Prostate gland (tissue), 2 donors: ENCODE data around the gene TMEM229A. TPM values are rescaled to one million over a fixed set of nuclear protein-coding genes. Genes with fewer than 3 reads are reported as not detected.

Source experiments
- DNase-seq: peaks from one replicate; pipeline ENCODE4 v3.0.0-alpha.2; 2019; ENCODE audit warnings: low spot score
- H3K27ac ChIP-seq, 2 donors: fragments of 200-600 bp; sonication (generic); 2 replicates each; pipeline ENCODE4 v1.5.1; 2017 to 2019
- H3K27me3 ChIP-seq: fragments of 200-600 bp; sonication (generic); replicated peaks from 2 replicates; pipeline ENCODE4 v1.5.1; 2019; ENCODE audit not compliant: insufficient read depth
- H3K36me3 ChIP-seq, 2 donors: fragments of 200-600 bp; sonication (generic); 1 replicate in 1 of 2; 2 replicates in 1 of 2; pipeline versions ENCODE4 v1.5.1 to v1.8.1; 2017 to 2019
- H3K4me1 ChIP-seq: fragments of 200-600 bp; sonication (generic); replicated peaks from 2 replicates; pipeline ENCODE4 v1.5.1; 2019
- H3K4me3 ChIP-seq, 2 donors: fragments of 200-600 bp; sonication (generic); 2 replicates each; pipeline ENCODE4 v1.5.1; 2017 to 2019
- H3K9me3 ChIP-seq: fragments of 200-600 bp; sonication (generic); 2 replicates; pipeline ENCODE4 v1.5.1; 2017
- CTCF ChIP-seq, 4 experiments: fragments of 200-600 bp in 2 of 4; fragments of 450-650 bp in 2 of 4; sonication (generic) in 2 of 4; IDR thresholded peaks; 1 replicate in 3 of 4; 2 replicates in 1 of 4; pipeline ENCODE4 v1.5.1; 2016 to 2019; ENCODE audit warnings: antibody characterized with exemption in 4 of 4, mild to moderate bottlenecking in 2 of 4, moderate library complexity in 2 of 4
- POLR2A ChIP-seq: fragments of 450-650 bp; IDR thresholded peaks from one replicate; pipeline ENCODE4 v1.6.1; 2016; ENCODE audit warnings: antibody characterized with exemption, mild to moderate bottlenecking
- POLR2AphosphoS5 ChIP-seq: sonication (generic); formaldehyde crosslinking; IDR thresholded peaks from one replicate; pipeline ENCODE4 v1.6.1; 2017; ENCODE audit warnings: antibody characterized with exemption
- WGBS: methylation state at CpG from one replicate; pipeline ENCODE4 v1.1.5; 2018; 5-methylcytosine and 5-hydroxymethylcytosine counted together
- intact Hi-C: fragments of 100-400 bp; cut with DNase I; formaldehyde crosslinking; loops from one replicate; pipeline ENCODE4 v1.14.2; 2022
- total RNA-seq, 2 donors: library from RNA; depleted of rRNA; stranded (reverse); fragments of >200 nt; gene quantifications; one replicate each; pipeline ENCODE4 v1.1.0, GENCODE V29; 2016

The TMEM229A gene
- total RNA-seq, 2 donors from 2014 or later = 51.7 TPM; not detected in 1

DNA sequence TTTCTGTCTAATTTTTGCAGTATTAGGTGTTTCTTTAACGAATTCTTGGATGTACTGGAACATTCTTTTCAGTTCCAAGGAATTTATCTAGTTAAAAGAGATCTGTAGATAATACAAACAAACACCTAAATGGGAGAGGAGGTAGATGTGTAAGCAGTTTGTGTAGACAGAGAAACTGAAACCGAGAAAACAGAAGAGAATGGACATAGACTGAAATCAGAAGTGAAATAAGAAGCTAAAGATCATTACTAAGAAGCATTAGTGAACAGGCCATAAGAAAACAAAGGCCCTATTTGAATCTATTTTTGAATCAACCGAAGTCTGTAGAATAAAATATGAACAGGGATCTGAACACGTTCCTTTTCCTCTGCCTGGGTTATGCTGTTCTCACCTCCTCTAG lies 26.5 kb upstream of the TMEM229A start:
- TF ChIP-seq POLR2A = no peak
- no peak for TF ChIP-seq POLR2AphosphoS5
- TF ChIP-seq CTCF (IDR thresholded peaks at IDR 0.05) = no peak
- H3K27ac ChIP-seq = no peak overlapping the region
- intact Hi-C loops = no loop called here
- H3K4me1 ChIP-seq = no peaks in the 10 kb centered on the region
- H3K36me3 ChIP-seq = no peaks in the 10 kb centered on the region
- no peaks in the 10 kb centered on the region for H3K9me3 ChIP-seq
- no peaks in the 10 kb centered on the region for H3K27me3 ChIP-seq
- H3K4me3 ChIP-seq = no peak overlapping the region
- 57% methylated on average over 4 of the region's 4 CpGs for WGBS
- no peak for DNase-seq

DNA sequence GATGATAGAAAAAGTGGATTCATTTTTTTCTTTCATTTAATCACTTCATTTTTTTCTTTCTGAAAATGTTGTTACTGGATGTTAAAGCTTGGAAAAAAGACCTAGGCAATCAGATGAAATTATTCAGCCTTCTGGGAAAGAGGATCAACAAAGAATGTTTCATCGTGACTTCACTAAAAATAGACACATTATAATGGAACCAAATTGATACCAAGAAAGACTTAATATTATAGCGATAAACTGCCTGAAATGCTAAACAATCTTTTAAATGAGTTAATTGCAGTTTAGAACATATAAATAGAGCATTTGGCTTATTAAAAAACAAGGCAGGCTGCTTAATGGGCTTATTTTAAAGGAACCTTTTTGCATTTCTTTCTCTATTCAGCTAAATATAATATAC lies 25.6 kb upstream of the TMEM229A start:
- TF ChIP-seq CTCF (IDR thresholded peaks at IDR 0.05) (no peak), POLR2AphosphoS5 (no peak)
- DNase-seq = no peak
- WGBS = 83% methylated on average over 2 of the region's 2 CpGs
- Histone ChIP-seq H3K4me3 (no peak overlapping the region), H3K9me3 (no peaks in the 10 kb centered on the region), H3K36me3 (no peaks in the 10 kb centered on the region), H3K27ac (no peak overlapping the region), H3K27me3 (no peaks in the 10 kb centered on the region), H3K4me1 (no peaks in the 10 kb centered on the region)
- intact Hi-C loops = no loop called here

- Histone ChIP-seq H3K9me3 (no peaks in the 10 kb centered on the region), H3K27me3 (no peaks in the 10 kb centered on the region), H3K4me1 (no peaks in the 10 kb centered on the region), H3K27ac (no peak overlapping the region), H3K4me3 (no peak overlapping the region), H3K36me3 (no peaks in the 10 kb centered on the region)
- TF ChIP-seq CTCF (IDR thresholded peaks at IDR 0.05) (no peak), POLR2AphosphoS5 (no peak), POLR2A (no peak)
- intact Hi-C loops = no loop called here
- no peak for DNase-seq
- WGBS = 22% methylated on average over 5 of the region's 5 CpGs
Observed at GRCh38 chr7:124057872-124058271, 25.0 kb upstream of the TMEM229A start.

- no peaks in the 10 kb centered on the region for H3K4me1 ChIP-seq
- H3K36me3 ChIP-seq = no peaks in the 10 kb centered on the region
- 56% methylated on average over 1 of the region's 1 CpG for WGBS
- H3K27me3 ChIP-seq = no peaks in the 10 kb centered on the region
- H3K27ac ChIP-seq = no peak overlapping the region
- intact Hi-C loops = no loop called here
- no peak for TF ChIP-seq POLR2AphosphoS5
- no peak for TF ChIP-seq POLR2A
- no peak for TF ChIP-seq CTCF (IDR thresholded peaks at IDR 0.05)
- no peaks in the 10 kb centered on the region for H3K9me3 ChIP-seq
- DNase-seq = no peak
- H3K4me3 ChIP-seq = no peak overlapping the region
Observed at GRCh38 chr7:124056234-124056633, 23.4 kb upstream of the TMEM229A start.

DNA sequence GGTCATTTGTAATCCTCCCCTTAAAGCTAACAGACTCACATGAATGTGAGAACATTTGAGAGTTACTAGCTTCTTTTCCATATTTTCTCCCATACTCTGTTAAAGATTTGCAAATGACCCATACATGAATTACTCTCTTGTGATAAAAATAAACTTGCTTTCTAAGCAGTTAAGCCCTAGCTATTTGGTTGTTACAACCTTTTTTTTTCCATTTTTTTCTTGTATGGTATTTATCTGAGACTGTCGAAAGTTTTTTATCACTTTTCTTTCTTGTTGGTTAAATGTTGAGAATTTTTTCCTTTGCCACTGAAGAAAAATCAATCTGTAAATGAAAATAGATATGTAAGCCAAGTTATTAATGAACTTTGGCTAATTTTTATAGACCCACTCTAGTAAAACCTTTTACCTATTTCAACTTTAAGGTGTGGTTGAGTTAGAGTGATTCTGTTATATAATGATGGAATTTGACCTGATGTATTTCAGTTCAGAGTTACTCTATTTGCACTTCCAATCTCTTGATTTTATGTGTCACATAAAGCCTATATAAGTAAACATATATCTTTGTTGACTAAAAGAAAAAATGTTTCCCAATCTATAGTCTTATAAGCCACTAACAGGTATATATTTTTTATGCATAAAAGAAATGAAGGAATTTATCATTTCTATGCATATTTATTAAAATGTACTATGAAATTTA lies 19.0 kb upstream of the TMEM229A start:
- no peaks in the 10 kb centered on the region for H3K9me3 ChIP-seq
- H3K36me3 ChIP-seq = no peaks in the 10 kb centered on the region
- H3K27me3 ChIP-seq = no peaks in the 10 kb centered on the region
- no peak overlapping the region for H3K4me3 ChIP-seq
- no peaks in the 10 kb centered on the region for H3K4me1 ChIP-seq
- TF ChIP-seq POLR2AphosphoS5 = no peak
- TF ChIP-seq POLR2A = no peak
- TF ChIP-seq CTCF (IDR thresholded peaks at IDR 0.05) = no peak
- intact Hi-C loops = no loop called here
- 82% methylated on average over 1 of the region's 1 CpG for WGBS
- H3K27ac ChIP-seq = no peak overlapping the region
- DNase-seq = no peak
